Fibroblast of gingiva (primary cell): ENCODE data around the gene FAM83D.
"Not testable (repeated sequence)": the region's sequence is repeated elsewhere in the genome, so short reads cannot be mapped to it uniquely, and the experiment has no call there.

Experiments used
- DNase-seq: peaks from one replicate; pipeline ENCODE4 v3.0.0-alpha.2; 2011; ENCODE audit warnings: low read depth

Gene FAM83D

DNA sequence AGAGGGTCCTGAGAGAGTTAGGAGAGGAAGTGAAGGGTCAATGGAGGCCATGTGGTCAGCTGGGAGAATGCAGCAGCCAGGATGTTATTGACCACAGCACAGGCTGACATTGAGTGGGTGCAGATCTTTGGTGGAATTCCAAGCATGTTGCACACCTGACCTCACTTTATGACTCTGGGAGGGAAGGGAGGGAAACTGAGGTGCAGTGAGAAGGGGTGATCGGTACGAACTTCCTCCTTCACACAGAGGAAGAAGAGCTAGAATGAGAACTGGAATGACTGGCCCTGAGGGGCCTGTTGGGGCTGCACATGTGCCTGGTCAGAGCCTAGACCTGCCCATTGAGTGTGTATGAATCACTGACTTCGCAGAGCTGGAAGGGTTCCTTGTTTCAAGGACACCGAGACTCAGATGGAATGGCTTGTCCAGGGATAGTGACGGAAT lies 9.8 kb downstream of the FAM83D start:
- no peak for DNase-seq

DNA sequence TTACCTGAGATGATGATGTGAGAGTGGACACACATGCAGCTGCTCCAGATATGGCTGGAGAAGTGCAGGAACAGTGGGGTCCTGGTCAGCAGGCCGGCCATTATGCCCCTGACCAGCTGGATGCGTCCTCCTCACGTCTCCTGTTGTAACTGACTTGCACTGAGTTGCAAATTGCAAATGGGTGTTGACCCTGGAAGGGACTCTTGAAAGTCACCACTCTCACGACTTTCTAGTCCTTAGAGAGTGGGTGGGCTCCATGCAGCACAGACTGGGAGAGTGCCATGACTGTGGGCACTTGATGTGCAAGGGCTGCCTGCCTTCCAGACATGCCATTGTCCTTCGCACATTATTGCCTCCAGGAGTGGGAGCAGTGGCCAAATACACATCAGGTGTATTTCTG lies 10.8 kb downstream of the FAM83D start:
- no peak for DNase-seq

DNA sequence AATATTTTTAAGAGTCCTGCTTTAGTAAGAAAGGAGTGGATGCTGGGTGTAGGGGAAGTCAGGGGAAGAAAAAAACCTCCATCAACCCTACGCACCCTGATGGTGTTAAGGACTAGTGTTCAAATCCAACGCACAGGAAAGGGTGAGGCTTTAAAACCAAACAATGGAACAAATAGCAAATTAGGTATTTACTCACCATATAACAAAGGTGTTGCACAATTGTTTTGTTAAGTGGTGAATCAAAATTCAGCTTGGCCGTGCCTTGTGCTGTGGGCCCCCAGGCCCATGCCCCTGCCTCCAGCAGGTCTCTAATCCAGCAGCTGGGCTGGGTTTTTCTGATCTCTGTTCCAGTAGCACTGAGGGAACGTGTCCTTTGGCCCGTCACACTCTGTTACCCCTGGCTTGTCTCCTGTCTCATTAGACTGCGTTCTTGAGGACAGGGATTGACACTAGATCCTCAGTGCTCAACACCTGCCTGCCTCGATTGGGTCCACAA lies 11.8 kb downstream of the FAM83D start:
- DNase-seq, result no peak

DNA sequence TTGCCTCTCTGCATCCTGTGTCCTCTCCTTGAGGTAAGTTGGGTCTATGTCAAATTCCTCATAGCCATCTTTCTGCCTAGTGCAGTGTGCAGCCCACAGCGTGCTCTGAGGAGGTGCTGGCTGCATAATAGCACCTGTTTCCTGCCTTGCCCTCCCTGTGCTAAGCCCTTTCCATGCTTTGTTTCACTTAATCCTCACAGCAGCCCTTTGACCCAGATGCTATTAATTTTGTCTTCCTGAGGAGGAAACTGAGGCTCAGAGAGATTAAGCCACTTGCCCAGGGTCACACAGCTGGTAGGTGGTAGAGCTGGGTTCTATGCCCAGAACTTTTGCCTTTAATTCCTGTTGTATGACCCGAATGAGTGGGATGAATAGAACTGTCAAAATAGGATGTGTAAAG lies 13.5 kb downstream of the FAM83D start:
- no peak for DNase-seq

DNA sequence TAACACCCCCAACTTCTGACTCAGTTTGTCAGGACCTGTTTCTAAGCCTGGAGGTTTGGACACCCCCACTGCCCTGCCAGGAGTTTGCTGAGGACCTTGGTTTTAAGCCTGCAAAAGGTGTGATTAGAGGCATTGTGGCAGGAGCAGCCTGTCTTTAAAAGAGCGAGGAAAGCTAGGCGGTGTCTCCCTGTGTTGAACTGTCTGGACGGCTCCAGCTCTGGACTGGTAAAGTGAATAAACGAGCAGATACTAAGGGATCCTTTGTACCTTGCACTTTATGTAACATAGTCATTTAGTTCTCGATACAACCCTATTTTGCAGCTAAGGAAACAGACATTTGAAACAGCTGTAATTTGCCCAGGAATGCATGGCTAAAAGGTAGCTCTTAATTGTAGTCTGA lies 14.4 kb downstream of the FAM83D start:
- no peak for DNase-seq

DNA sequence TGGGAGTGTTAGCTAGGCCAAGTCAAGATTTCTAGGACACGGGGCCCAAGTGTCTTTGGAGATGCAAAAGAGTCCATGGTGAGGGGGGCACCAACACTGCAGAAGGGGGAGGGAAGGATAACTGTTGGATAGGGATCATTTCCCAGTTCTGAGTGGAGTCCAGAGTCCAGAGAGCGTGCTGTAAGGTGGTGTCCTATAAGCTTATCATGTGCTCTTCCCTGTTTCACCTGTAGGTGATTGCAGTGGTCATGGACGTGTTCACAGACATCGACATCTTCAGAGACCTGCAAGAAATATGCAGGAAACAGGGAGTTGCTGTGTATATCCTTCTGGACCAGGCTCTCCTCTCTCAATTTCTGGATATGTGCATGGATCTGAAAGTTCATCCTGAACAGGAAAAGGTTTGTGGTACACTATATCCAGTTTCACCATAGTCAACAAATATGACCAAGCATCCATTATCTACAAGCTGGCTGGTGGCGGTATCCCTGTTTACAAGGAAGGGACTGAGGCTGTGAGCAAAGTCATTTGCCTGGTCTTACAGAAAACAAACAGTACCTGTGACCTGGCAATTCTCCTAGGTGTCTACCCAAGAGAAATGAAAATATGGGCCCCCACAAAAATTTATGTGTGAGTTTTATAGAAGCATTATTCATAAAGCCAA lies 15.6 kb downstream of the FAM83D start:
- DNase-seq, result no peak

DNA sequence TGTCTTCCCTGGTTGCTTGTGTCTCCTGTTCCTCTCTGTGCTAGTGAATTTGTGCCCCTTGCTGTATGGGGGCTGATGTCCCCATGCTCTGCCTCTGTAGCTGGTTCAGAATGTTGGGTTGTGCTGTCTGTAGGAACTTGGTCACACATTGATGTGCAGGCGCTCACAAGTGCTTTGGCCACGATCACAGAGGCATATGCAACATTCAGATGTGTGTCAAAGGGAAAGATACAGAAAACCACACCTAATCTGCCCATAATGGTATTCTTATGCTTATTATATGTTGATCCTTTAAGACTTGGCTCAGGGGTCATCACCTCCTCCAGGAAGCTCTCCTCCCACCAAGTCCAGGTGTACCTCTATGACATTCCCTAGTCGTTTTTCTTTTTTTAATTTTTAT lies 18.8 kb downstream of the FAM83D start:
- no peak for DNase-seq

DNA sequence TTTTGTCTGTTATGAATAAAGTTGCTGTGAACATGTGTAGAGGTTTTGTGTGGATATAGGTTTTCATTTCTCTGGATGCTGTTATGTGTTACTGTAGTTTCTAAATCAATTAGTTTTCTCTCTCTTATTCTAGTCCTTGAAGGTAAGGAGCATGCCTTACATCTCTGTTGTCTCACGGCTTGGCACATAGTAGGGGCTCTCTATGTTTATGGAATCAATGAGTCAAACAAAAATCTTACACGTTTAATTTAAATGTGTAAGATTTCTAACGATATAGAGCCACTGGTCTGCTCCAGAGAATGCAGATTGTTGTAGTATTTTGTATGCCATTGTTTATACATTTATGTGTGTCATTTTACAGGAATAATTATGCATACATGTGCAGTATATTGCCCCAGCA lies 20.6 kb downstream of the FAM83D start:
- no peak for DNase-seq

DNA sequence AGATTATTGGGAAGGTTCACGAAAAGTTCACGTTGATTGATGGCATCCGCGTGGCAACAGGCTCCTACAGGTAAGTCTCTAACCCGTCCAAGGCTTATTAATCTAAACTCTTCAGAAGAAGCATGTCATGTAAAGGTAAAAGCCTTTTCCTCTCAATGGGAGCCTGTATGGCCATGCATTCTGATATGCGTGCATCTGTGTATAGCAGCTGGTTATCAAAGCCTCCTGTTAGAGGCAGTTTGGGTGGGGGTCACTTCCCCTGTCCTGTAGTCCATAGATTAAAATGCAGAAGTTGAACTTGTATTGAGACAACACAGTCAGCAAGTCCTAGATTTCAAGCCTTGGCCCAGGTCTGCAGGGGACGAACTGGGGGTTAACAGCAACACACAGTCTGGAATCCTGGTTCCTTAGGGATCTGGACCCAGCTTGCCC lies 21.7 kb downstream of the FAM83D start:
- DNase-seq, result no peak

DNA sequence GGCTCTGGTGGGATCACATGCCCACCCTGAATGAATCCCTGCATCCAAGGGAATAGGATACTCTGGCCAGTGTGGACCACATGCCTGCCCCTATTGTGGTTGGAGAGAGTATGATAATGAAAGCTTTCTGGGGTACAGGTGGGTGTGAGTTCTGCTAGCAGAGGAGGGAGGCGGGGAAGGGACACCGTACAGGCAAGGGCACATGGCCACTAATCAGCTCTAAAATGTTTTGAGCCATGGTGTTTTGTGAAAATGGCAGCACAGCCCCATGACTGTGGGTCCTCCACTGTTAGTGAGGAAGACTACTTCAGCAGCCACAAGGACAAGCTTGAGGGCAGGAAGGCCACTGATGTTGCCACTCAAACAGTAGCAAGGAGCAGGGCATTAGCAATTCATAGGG lies 24.0 kb downstream of the FAM83D start:
- DNase-seq, result no peak

DNA sequence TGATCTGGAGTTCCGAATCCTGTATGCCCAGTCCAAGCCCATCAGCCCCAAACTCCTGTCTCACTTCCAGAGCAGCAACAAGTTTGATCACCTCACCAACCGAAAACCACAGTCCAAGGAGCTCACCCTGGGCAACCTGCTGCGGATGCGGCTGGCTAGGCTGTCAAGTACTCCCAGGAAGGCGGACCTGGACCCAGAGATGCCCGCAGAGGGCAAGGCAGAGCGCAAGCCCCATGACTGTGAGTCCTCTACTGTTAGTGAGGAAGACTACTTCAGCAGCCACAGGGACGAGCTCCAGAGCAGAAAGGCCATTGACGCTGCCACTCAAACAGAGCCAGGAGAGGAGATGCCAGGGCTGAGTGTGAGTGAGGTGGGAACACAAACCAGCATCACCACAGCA lies 25.4 kb downstream of the FAM83D start:
- no peak for DNase-seq

DNA sequence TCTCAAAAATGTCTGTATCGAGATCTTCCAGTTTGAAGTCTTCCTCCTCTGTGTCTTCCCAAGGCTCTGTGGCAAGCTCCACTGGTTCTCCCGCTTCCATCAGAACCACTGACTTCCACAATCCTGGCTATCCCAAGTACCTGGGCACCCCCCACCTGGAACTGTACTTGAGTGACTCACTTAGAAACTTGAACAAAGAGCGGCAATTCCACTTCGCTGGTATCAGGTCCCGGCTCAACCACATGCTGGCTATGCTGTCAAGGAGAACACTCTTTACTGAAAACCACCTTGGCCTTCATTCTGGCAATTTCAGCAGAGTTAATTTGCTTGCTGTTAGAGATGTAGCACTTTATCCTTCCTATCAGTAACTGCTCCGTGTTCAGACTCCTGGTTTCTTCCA lies 25.9 kb downstream of the FAM83D start:
- no peak for DNase-seq

DNA sequence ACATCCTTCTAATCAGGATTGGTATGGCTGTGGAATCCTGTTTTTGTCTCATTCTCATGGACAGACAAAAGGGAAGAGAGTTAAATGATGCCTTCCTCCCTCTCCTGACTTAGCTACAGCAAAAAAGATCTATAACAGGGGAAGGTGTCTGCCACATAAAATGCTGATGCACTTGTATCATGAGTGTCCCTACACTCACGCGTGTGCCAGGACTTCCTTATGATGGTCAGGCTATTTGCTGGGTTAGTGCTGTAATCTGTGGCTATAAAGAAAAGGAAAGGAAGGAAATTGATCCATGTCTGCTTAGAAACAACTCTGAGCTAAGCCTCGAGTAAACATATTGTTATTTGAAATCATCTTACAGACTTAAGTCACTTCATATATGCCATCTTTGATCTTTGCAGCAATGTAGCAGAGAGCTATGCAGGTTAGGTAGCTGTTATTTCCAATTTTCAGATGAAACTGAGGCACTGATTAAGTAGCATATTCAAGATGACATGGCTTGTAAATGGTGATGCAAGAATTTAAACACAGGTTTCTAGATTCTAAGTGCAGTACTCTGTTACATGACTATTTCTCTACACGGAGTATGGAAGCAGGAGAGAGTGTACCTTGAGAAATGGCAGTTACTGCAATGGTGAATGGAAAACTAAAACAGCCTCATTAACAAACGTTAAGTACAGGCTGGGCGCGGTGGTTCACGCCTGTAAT lies 27.6 kb downstream of the FAM83D start:
- DNase-seq, result no peak

DNA sequence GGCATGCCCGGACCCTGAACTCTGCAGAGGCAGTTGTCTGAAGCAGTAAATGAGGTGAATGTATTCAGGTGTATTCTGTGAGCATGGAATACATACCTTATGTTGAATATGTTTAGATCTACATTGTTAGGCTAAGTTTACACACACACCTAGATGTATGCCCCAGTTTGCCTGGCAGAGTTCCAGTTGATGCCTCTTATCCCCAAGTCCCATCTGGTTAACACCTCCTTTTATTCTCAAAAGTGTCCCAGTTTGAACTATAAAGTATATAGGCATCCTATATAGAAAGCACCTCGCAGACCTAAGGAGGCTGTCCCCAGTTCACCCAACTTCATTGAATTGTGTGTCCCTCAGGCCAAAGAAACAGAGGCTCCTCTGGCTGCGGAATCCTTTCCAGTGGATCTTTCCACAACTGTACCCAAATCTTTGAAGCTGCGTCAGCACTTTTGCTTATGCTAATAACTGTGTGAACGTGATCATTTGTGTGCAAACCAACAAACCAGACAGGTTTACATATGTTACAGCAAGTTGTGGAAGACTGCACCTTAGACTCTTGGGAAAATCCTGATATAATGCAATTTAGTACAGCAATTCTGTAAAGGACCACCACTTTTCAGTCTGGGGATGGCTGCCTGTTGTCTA lies 31.1 kb downstream of the FAM83D start:
- no peak for DNase-seq

DNA sequence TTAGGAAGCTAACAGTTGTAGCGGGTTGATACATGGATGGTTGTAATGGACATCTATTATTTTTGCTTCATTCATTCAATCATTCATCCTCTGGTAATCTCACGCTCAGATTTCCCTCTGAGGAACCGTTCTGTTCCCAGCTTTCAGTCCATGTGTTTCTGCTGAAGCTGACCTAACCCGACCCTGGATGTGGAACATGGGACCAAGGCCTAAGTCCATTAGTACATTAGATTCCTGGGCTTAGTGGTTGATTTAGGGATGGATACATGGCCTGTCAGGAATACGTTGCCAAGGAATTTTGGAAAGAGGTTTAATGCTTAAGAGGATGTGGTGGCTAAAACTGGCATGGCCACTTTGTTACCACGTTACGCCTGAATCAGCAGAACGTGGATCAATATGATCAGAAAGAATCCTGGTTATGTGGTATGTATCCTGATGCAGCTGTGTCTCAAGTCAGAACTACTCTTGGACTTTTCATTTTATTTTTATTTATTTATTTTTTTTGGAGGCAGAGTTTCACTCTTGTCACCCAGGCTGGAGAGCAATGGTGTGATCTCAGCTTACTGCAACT lies 31.8 kb downstream of the FAM83D start:
- no peak for DNase-seq

DNA sequence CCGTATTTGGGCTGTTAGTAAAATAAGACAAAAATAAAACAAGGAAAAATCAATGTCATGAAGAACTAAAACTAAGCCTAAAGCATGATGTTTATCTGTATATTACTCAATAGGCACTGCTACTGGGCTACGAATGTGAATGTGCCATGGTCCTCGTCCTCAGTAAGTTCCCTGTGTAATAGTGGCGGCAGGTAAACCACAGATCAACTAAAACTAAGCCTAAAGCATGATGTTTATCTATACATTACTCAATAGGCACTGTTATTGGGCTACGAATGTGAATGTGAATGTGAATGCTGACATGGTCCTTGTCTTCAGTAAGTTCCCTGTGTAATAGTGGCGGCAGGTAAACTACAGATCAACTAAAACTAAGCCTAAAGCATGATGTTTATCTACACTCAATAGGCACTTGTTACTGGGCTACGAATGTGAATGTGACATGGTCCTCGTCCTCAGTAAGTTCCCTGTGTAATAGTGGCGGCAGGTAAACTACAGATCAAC lies 34.0 kb downstream of the FAM83D start:
- not testable (repeated sequence) for DNase-seq

DNA sequence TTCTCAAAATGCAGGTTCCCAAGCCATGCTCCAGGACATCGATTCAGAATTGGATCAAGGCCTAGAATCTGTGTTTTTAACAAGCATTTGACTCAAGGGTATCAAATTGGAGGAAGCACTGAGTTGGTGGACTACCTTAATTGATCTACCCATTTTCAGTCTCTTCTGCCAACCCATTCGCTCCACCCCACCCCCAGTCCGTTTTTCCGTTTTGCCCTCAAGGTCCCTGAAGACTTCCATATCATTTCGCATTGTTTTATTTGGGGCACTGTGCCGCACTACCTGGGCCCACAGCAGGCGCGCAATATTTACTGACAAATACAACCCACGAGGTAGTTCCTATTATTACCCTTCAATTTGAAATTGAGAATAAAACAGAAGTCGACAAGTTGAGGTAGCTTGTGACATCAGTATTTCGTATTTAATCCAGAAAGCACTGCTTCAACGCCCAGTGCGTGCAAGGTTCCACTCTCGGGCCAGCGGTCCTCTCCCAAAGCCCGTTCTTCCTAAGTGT lies 35.4 kb downstream of the FAM83D start:
- DNase-seq, result no peak

DNA sequence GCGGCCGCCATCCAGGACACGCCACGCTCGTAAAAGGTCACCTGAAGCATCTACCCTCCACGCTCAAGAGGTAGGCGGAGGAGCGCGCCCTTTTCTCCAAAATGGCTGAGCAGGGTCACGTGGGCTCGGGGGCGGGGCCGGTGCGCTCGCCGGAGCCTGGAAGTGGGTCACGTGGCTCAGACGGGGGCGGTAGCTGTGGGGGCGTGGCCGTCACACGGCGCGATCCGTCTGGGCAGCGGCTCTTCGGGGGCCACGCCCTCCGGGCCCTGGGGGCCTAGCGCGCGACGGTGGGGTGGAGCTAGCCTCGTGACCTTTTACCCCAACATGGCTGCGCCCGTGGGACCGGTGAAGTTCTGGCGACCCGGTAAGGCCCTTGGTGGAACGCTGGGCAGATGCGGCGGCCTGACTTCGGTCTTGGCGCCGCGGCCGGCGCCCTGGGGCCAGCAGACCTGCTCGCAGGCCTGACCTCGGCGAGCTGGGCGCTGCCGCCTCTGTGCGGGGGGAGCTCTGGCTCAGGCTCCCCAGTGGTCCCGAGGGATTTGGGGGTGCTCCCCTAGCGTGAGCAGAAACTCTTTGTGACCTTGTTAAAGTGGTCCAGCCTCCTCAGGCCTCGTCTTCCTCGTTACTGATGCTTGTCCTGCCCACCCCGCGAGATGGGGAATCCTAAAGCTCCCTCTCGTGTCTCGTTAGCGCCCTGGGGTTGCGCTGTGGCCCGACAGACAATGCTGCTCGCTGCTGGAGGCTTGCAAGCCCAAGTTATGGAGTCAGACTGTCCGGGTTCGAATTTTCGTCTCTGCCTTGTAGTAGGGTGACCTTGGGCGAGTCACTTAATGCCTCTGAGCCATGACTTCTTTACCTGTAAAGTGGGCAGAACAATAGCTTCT lies 36.1 kb downstream of the FAM83D start, which contains the start of gene DHX35:
DHX35 (plus strand) TSS at position 301 of the 884 bp plus-strand sequence; CDS start at position 325, 24 bp downstream.
- DNase-seq, result peak; percentile 97

DNA sequence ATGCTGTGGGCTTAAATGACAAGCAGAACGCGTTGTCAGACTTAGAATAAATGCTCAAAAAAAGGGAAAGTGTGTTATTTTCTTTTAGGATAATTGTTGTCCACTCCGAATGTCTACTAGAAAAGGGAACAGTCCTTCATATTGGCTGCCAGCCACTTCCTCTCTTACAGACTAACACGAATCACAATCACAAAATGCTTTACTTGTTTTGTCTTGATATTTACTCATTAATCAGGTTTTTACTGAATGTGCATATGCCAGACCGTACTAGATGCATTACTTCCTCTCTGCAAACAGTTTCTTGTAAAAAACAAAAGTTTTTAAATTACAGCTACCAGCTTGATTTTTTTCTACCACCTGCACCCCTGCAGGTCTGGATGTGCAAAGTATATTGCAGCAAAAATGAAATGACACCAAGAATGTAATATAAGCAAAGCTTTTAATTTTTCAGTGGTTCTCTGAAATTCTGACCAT lies 36.7 kb downstream of the FAM83D start:
- no peak for DNase-seq

DNA sequence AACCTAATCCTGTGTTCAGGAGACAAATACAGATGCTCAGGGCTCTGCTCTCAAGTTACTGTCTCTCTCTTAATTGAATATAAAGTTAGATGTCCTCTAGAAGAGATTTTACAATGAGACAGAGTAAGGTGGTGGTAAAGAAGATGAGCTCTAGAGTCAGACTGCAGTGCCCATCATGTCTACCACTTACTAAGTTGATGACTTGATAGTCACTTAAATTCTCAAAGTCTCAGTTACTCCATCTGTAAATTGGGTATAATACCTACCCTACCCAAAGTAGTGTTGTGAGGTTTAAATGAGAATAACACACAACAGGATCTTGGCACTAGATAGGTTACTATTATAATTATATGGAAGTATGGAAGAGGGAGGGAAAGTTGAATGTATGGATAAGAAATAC lies 37.5 kb downstream of the FAM83D start:
- no peak for DNase-seq

DNA sequence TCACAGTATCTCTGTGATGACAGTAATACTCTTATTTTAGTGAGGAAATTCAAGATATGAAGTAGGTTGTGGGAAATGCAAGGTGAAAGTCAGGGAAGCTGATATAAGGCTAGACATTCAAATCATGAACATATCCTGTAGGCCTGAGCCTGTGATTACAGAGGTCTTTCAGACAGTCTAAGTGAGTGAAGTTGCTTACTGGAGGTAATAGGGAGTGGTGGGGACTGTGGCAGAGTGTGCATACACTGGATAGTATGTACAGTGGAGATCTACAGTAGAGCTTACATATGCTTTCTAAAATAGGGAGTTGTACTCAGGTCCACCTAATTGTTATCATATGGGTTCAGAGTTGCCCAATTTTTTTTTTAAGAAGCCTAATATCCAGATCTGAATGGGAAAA lies 39.0 kb downstream of the FAM83D start:
- no peak for DNase-seq
